GM21515 (cell line): ENCODE data around the gene PIK3R3.

Source experiments
- ATAC-seq: cut with Tn5 transposase; IDR thresholded peaks from one replicate; pipeline ENCODE4 v1.9.1; 2021; ENCODE audit not compliant: unreplicated experiment

The PIK3R3 gene

DNA sequence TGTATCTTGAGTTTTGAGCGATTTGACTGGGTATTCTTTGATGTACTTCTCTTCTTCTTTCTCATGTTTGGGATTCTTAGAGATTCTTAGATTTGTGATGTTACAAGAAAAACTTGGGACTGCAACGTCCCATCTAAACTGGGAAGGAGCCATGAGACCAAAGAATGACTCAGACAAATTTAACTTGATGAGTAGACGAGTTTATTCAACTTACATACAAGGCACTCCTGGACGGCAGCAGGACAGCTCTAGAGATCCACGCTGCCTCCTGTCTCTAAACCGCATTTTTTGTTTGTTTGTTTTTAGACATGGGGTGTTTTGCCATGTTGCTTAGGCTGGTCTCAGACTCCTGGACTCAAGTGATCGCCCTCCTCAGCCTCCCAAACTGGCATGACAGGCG, 137.1 kb downstream of the PIK3R3 start:
- ATAC-seq = no peak

DNA sequence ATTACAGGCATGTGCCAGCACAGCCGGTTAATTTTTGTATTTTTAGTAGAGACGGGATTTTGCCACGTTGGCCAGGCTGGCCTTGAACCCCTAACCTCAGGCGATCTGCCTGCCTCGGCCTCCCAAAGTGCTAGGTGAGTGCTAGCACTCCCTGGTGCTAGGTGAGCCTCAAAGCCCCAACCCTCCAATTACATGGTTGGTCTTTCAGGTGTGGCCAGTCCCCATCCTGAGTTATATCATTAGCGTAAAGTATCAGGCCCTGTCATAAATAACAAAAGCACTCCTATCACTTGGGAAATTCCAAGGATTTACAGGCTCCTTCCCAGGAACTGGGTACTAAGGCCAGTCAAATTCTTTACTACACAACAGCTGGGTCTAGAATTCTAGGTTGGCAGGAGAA, 138.0 kb downstream of the PIK3R3 start:
- no peak for ATAC-seq
